ENCODE measurements around the gene RBBP5.

The RBBP5 gene

GRCh38 chr1:205053296-205053695 is 68.5 kb downstream of the RBBP5 start:
- no peak for DNase-seq

- DNase-seq = no peak
These were observed 69.1 kb downstream of the RBBP5 start for GRCh38 chr1:205052690-205053089.

- no peak for DNase-seq
These were observed 72.3 kb downstream of the RBBP5 start for GRCh38 chr1:205049479-205049878.

- no peak for DNase-seq
These were observed 73.4 kb downstream of the RBBP5 start for GRCh38 chr1:205048382-205048781.

GRCh38 chr1:205047764-205048231 is 74.0 kb downstream of the RBBP5 start:
- DNase-seq = no peak

GRCh38 chr1:205046870-205047269 is 74.9 kb downstream of the RBBP5 start:
- DNase-seq = no peak

GRCh38 chr1:205045146-205045545 is 76.6 kb downstream of the RBBP5 start:
- no peak for DNase-seq

GRCh38 chr1:205044741-205045140 is 77.0 kb downstream of the RBBP5 start:
- DNase-seq = no peak

GRCh38 chr1:205043866-205044265 is 77.9 kb downstream of the RBBP5 start:
- no peak for DNase-seq

- no peak for DNase-seq
These were observed 78.6 kb downstream of the RBBP5 start, which contains the start of gene CNTN2 for GRCh38 chr1:205042911-205043806. Gene CNTN2 (plus strand): TSS chr1:205043212. CDS start chr1:205053186, 9,974 bp downstream.

GRCh38 chr1:205041998-205042910 is 79.5 kb downstream of the RBBP5 start:
- DNase-seq = no peak

GRCh38 chr1:205041001-205041715 is 80.6 kb downstream of the RBBP5 start:
- no peak for DNase-seq

- no peak for DNase-seq
These were observed 83.5 kb downstream of the RBBP5 start for GRCh38 chr1:205038132-205038786.

GRCh38 chr1:205037539-205037938 is 84.2 kb downstream of the RBBP5 start:
- DNase-seq = no peak

All from HCEC 1CT (cell line).